ENCODE measurements around the gene STK32A. TPM values are rescaled to one million over a fixed set of nuclear protein-coding genes. Genes with fewer than 3 reads are reported as not detected.

The STK32A gene
- polyA plus RNA-seq, 2 donors = 0.04 to 0.09 TPM

DNA sequence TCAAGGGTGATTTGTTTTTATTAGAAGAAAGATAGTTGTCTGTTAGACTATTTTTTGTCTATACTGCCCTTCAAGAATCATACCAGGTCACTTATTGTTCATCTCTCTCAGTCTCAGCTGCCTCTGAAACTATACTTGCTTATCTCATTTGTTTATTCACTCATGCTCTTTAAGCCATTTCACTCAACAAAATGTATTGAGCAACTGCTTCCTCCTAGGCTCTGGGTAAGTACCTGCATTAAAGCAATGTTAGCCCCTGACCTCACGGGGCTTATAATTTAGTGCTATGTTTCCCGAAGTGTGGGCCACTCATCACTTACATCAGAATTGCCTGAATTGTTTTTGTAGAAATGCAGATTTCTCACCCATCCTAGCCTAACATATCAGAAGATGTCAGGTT is 174.2 kb downstream of the STK32A start:
- Histone ChIP-seq H3K36me3 (ENCODE audit: control insufficient read depth in 2 of 2, insufficient read depth in 2 of 2, low read length in 1 of 2) (no peaks in the 10 kb centered on the region), H3K9me3 (ENCODE audit: control insufficient read depth in 2 of 2, insufficient read depth in 1 of 2, low read depth in 1 of 2, low read length in 1 of 2) (no peaks in the 10 kb centered on the region), H3K4me3 (ENCODE audit: low read depth in 1 of 2, low read length in 2 of 2) (no peak overlapping the region), H3K27me3 (ENCODE audit: control insufficient read depth in 1 of 2, insufficient read depth in 2 of 2, low read length in 2 of 2) (no peaks in the 10 kb centered on the region), H3K27ac (ENCODE audit: low read depth in 2 of 2, low read length in 1 of 2) (no peak overlapping the region), H3K4me1 (ENCODE audit: control insufficient read depth in 2 of 2, insufficient read depth in 2 of 2, low read length in 1 of 2) (peaks cover 0 to 4% of the 10 kb centered on the region in 2 donors)
- 91 to 95% methylated on average over 2 of the region's 2 CpGs for WGBS, 2 donors

DNA sequence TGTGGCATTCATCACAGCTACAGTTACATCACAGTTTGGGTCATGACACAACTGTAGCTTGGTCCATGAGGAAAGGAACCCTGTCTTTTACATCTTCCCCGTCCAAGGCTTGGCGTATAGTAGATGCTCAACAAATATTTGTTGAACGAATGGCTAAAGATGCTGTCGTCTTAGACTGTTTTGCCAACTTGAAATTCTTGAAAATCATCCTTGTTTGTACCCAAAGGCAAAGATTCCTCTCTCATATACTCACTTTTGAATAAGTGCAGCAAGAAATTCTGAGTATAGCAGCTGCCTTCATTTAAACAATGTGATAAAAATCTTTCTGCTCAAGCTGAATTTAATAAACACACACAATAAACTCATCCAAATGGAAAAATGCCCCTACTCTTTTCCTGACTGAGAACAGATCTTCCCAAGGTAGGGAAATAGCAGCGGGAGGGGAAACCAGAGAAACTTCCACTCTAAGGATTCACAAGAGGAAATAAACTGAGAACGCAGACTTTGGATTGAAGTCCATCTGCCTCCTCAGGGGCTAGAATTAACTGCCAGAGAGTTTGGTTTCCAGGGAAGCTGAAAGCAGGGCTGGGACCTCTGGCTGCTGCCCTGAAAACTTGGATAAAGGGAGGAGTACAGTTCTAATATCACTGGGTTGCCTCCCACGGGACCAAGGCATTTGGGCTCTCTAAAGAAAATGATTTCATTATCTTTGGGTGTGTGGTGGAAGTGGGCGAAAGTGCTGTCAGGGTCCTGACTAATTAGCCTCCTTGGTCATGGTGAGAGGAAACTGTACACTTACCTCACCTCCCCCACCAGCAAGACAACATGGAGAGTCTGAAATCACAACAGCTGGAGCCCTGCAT is 175.9 kb downstream of the STK32A start:
- H3K27me3 ChIP-seq (ENCODE audit: control insufficient read depth in 1 of 2, insufficient read depth in 2 of 2, low read length in 2 of 2) = no peaks in the 10 kb centered on the region
- no peaks in the 10 kb centered on the region for H3K9me3 ChIP-seq (ENCODE audit: control insufficient read depth in 2 of 2, insufficient read depth in 1 of 2, low read depth in 1 of 2, low read length in 1 of 2)
- no peaks in the 10 kb centered on the region for H3K4me1 ChIP-seq (ENCODE audit: control insufficient read depth in 2 of 2, insufficient read depth in 2 of 2, low read length in 1 of 2)
- WGBS, 2 donors = 65 to 69% methylated on average over 8 of the region's 8 CpGs
- H3K4me3 ChIP-seq (ENCODE audit: low read depth in 1 of 2, low read length in 2 of 2) = no peak overlapping the region
- H3K27ac ChIP-seq (ENCODE audit: low read depth in 2 of 2, low read length in 1 of 2) = peak overlapping the region; percentile 25 to 41
- H3K36me3 ChIP-seq (ENCODE audit: control insufficient read depth in 2 of 2, insufficient read depth in 2 of 2, low read length in 1 of 2) = peaks cover 3 to 6% of the 10 kb centered on the region in 2 donors

DNA sequence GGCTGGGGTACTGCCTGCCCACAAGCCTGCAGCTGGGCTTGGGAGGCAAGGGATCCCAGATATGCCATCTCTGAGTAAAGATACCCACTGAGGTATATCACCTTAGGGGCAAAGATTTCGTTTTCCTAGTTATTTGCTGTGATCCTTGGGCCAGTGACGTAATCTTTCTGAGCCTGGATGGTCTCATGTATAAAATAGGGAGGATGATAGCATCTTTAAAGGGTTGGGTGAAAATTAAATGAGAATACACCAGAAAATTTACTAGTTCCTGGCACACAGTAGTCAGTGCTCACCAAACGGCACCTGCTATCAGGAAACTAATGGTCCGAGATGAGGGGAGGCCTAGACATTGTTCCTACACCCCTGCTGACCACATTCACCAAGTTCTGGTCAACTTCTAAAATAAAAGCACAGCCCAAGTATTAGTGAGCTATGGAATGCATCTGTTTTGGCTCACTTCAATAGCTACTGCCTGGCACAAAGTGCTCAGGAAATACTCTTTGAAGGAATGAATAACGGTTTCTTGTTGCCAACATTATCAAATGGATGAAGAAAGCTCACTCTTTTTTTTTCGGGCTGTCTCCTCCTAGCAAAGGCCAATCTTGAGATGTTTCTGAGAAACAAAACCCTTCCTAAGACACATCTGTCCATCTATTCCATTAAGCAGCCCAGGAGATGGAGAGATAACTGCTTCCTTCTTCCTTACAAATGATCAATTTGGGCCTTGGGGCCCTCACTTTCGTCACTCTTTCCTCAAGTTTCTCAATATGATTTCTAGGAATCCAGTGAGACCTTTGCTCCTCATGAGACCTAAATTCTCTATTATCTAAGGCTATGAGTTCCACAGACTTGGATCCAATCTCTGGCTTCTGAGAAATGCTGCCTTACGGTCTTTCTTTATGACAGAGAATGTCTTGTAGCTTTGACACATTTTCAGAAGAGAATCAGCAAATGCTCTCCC is 176.8 kb downstream of the STK32A start:
- Histone ChIP-seq H3K9me3 (ENCODE audit: control insufficient read depth in 2 of 2, insufficient read depth in 1 of 2, low read depth in 1 of 2, low read length in 1 of 2) (no peaks in the 10 kb centered on the region), H3K4me3 (ENCODE audit: low read depth in 1 of 2, low read length in 2 of 2) (no peak overlapping the region), H3K36me3 (ENCODE audit: control insufficient read depth in 2 of 2, insufficient read depth in 2 of 2, low read length in 1 of 2) (peaks cover 3 to 6% of the 10 kb centered on the region in 2 donors), H3K27ac (ENCODE audit: low read depth in 2 of 2, low read length in 1 of 2) (peak overlapping the region; percentile 25 to 41), H3K4me1 (ENCODE audit: control insufficient read depth in 2 of 2, insufficient read depth in 2 of 2, low read length in 1 of 2) (no peaks in the 10 kb centered on the region), H3K27me3 (ENCODE audit: control insufficient read depth in 1 of 2, insufficient read depth in 2 of 2, low read length in 2 of 2) (no peaks in the 10 kb centered on the region)
- 69 to 72% methylated on average over 8 of the region's 8 CpGs for WGBS, 2 donors

DNA sequence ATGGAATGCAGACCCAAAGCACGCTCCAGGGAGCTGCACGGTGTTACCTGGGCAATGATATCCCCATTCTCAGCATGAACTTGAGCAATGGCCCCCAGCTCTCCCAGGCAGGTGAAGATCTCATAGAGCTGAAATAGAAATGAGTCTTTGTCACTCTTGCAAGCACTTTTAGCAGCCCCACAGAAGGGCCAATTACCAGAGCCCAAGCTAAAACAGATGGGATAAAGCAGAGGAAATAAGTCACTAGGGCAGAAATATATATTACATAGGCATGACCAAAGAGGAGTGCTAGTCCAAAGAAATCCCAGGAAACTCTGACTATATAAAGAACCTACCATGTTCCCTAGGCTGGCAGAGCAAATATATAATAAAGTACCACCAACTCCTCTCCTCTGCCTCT is 177.7 kb downstream of the STK32A start:
- no peak overlapping the region for H3K4me3 ChIP-seq (ENCODE audit: low read depth in 1 of 2, low read length in 2 of 2)
- H3K27ac ChIP-seq (ENCODE audit: low read depth in 2 of 2, low read length in 1 of 2) = no peak overlapping the region
- no peaks in the 10 kb centered on the region for H3K4me1 ChIP-seq (ENCODE audit: control insufficient read depth in 2 of 2, insufficient read depth in 2 of 2, low read length in 1 of 2)
- peaks cover 3 to 6% of the 10 kb centered on the region in 2 donors for H3K36me3 ChIP-seq (ENCODE audit: control insufficient read depth in 2 of 2, insufficient read depth in 2 of 2, low read length in 1 of 2)
- WGBS, 2 donors = 92 to 95% methylated on average over 2 of the region's 2 CpGs
- no peaks in the 10 kb centered on the region for H3K9me3 ChIP-seq (ENCODE audit: control insufficient read depth in 2 of 2, insufficient read depth in 1 of 2, low read depth in 1 of 2, low read length in 1 of 2)
- H3K27me3 ChIP-seq (ENCODE audit: control insufficient read depth in 1 of 2, insufficient read depth in 2 of 2, low read length in 2 of 2) = no peaks in the 10 kb centered on the region

DNA sequence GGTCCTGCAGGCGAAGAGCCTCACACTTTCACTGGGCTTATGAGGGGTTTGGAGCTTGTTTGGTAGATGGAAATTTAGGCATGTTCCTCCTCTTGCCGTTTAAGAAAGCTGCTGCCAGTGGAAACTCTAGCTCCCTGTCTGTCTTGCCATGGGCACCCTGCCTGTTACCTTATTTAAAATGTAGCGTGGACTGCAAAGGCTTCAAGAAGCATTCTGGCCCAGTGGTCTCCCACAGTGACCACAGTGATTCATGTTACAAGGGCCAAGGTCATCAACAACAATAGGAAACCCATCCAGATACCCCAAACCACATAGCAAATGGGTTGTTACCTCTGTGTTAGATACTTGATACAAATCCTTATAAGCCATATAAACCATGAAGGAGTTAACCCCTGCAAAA is 178.4 kb downstream of the STK32A start:
- Histone ChIP-seq H3K27ac (ENCODE audit: low read depth in 2 of 2, low read length in 1 of 2) (no peak overlapping the region), H3K36me3 (ENCODE audit: control insufficient read depth in 2 of 2, insufficient read depth in 2 of 2, low read length in 1 of 2) (peaks cover 3 to 6% of the 10 kb centered on the region in 2 donors), H3K4me3 (ENCODE audit: low read depth in 1 of 2, low read length in 2 of 2) (no peak overlapping the region), H3K27me3 (ENCODE audit: control insufficient read depth in 1 of 2, insufficient read depth in 2 of 2, low read length in 2 of 2) (no peaks in the 10 kb centered on the region), H3K4me1 (ENCODE audit: control insufficient read depth in 2 of 2, insufficient read depth in 2 of 2, low read length in 1 of 2) (no peaks in the 10 kb centered on the region), H3K9me3 (ENCODE audit: control insufficient read depth in 2 of 2, insufficient read depth in 1 of 2, low read depth in 1 of 2, low read length in 1 of 2) (no peaks in the 10 kb centered on the region)
- WGBS, 2 donors = 75 to 76% methylated on average over 3 of the region's 3 CpGs

DNA sequence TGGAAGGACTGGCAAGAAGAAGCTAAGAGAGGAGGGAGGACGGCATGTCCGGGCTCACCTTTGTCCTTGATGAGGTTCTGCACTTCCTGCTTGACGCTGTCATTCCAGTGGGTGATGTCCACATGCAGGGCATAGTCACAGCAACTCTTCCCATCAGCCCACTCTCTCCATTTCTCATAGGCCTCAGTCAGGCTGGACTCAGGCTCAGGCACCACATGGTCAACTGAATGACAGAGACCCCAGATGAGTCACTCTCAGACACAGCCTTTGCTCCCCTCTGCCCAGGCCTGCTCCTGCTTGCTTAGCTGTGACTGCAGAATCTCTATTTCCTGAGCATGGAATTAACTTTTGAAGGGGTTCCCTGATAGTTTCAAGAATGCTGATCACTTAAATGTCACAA is 180.8 kb downstream of the STK32A start:
- no peaks in the 10 kb centered on the region for H3K9me3 ChIP-seq (ENCODE audit: control insufficient read depth in 2 of 2, insufficient read depth in 1 of 2, low read depth in 1 of 2, low read length in 1 of 2)
- peaks cover 3 to 6% of the 10 kb centered on the region in 2 donors for H3K36me3 ChIP-seq (ENCODE audit: control insufficient read depth in 2 of 2, insufficient read depth in 2 of 2, low read length in 1 of 2)
- H3K4me3 ChIP-seq (ENCODE audit: low read depth in 1 of 2, low read length in 2 of 2) = no peak overlapping the region
- 70 to 93% methylated on average over 3 of the region's 3 CpGs for whole genome bisulfite sequencing, 2 donors
- H3K27me3 ChIP-seq (ENCODE audit: control insufficient read depth in 1 of 2, insufficient read depth in 2 of 2, low read length in 2 of 2) = no peaks in the 10 kb centered on the region
- H3K27ac ChIP-seq (ENCODE audit: low read depth in 2 of 2, low read length in 1 of 2) = no peak overlapping the region
- no peaks in the 10 kb centered on the region for H3K4me1 ChIP-seq (ENCODE audit: control insufficient read depth in 2 of 2, insufficient read depth in 2 of 2, low read length in 1 of 2)

DNA sequence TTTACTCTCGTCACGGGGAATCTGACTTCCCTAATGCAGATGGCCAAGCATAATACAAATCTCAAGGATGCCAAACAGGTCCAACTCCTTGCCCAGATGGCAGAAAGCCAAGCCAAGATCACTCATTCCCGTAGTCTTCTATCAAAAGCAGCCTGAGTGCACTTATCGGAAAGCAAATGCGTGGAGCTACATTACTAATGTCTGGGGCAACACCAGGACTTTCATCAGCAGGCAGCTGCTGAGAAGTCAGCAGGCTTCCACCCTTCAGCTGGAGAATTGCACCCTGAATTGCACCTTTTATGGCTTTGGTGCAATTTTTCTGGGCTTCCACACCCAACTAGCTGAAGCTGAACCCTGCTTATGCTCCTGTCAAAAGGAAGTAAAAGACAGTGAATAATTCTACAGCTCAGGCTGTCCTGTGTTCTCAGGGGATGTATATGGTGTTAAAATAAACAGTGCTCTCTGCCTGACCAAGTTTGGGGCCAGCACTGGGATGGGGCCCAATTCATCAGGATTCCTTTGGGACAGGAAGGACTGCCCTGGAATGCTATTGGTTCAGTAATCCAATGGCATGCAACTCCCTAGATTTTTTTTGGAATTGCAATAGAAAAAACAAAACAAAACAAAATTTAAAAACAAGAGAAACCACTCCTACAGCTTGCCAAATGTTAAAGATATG is 182.4 kb downstream of the STK32A start:
- Histone ChIP-seq H3K36me3 (ENCODE audit: control insufficient read depth in 2 of 2, insufficient read depth in 2 of 2, low read length in 1 of 2) (peaks cover 3 to 6% of the 10 kb centered on the region in 2 donors), H3K27me3 (ENCODE audit: control insufficient read depth in 1 of 2, insufficient read depth in 2 of 2, low read length in 2 of 2) (no peaks in the 10 kb centered on the region), H3K4me1 (ENCODE audit: control insufficient read depth in 2 of 2, insufficient read depth in 2 of 2, low read length in 1 of 2) (no peaks in the 10 kb centered on the region), H3K27ac (ENCODE audit: low read depth in 2 of 2, low read length in 1 of 2) (peak overlapping the region; percentile 61), H3K9me3 (ENCODE audit: control insufficient read depth in 2 of 2, insufficient read depth in 1 of 2, low read depth in 1 of 2, low read length in 1 of 2) (no peaks in the 10 kb centered on the region), H3K4me3 (ENCODE audit: low read depth in 1 of 2, low read length in 2 of 2) (no peak overlapping the region)
- 30 to 31% methylated on average over 5 of the region's 5 CpGs for WGBS, 2 donors

DNA sequence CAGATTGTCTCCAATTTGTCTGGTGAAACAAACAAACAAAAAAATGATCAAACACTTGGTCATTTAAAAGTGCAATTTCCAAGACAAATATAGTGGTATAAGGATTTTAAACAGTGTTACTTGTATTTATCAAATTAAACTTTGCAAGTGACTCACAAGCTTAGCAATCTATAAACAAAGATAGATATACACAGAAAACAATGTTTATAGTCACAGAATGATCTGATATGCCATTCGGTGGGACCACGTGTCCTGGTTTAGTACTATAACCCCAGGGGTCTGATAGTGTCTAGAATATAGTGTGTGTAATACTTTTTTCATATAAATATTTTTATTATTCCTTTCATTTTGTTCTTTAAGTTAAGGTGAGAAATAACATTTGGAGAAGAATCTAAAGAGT is 183.8 kb downstream of the STK32A start:
- Histone ChIP-seq H3K36me3 (ENCODE audit: control insufficient read depth in 2 of 2, insufficient read depth in 2 of 2, low read length in 1 of 2) (peaks cover 3 to 6% of the 10 kb centered on the region in 2 donors), H3K27me3 (ENCODE audit: control insufficient read depth in 1 of 2, insufficient read depth in 2 of 2, low read length in 2 of 2) (no peaks in the 10 kb centered on the region), H3K27ac (ENCODE audit: low read depth in 2 of 2, low read length in 1 of 2) (no peak overlapping the region), H3K9me3 (ENCODE audit: control insufficient read depth in 2 of 2, insufficient read depth in 1 of 2, low read depth in 1 of 2, low read length in 1 of 2) (no peaks in the 10 kb centered on the region), H3K4me1 (ENCODE audit: control insufficient read depth in 2 of 2, insufficient read depth in 2 of 2, low read length in 1 of 2) (no peaks in the 10 kb centered on the region), H3K4me3 (ENCODE audit: low read depth in 1 of 2, low read length in 2 of 2) (no peak overlapping the region)
- WGBS, 2 donors = 75% methylated on average over 2 of the region's 2 CpGs

DNA sequence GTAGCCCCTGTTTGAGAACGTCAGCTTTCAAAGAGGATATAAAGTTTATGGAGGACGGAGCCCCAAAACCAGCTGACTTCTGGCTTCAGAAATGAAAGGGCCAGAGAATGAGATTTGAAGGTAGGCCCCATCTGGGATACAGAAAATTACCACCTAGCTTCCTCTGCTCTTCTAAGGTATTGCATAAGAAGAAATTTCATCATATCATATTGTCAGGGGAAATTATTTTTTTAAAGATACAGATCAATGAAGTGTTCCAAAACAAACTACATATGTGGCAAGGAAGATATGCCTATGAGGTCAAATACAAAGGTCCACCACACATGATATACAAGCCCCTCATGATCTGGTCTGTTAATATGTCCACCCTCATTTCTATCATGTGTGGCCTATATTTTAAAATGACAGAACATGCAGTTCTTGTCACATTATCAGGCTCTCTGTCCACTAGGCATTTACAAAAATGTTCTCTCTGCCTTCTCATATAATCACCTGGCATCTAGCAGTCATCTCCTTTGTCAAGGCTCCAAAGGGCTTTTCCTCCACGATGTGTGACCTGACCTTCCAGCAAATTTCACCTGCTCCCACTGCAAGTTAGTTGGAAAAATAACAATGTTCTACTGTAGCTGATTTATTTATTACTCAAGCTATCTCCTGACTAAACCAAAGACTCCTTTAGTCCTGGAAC is 192.0 kb downstream of the STK32A start:
- Histone ChIP-seq H3K4me1 (ENCODE audit: control insufficient read depth in 2 of 2, insufficient read depth in 2 of 2, low read length in 1 of 2) (no peaks in the 10 kb centered on the region), H3K4me3 (ENCODE audit: low read depth in 1 of 2, low read length in 2 of 2) (no peak overlapping the region), H3K9me3 (ENCODE audit: control insufficient read depth in 2 of 2, insufficient read depth in 1 of 2, low read depth in 1 of 2, low read length in 1 of 2) (no peaks in the 10 kb centered on the region), H3K36me3 (ENCODE audit: control insufficient read depth in 2 of 2, insufficient read depth in 2 of 2, low read length in 1 of 2) (no peaks in the 10 kb centered on the region), H3K27ac (ENCODE audit: low read depth in 2 of 2, low read length in 1 of 2) (no peak overlapping the region), H3K27me3 (ENCODE audit: control insufficient read depth in 1 of 2, insufficient read depth in 2 of 2, low read length in 2 of 2) (no peaks in the 10 kb centered on the region)
- 73 to 76% methylated on average over 3 of the region's 3 CpGs for WGBS, 2 donors

Measured in esophagus (tissue), 2 donors.